GM18951 (cell line): Measurements from ENCODE around the gene RNFT2.
A peak's percentile ranks its signal among the peaks of the same experiment; 100 is the strongest.

Experiments
- POLR2A ChIP-seq: IDR thresholded peaks from 4 replicates; pipeline ENCODE4 v1.6.1; 2011; ENCODE audit warnings: mild to moderate bottlenecking; ENCODE audit not compliant: insufficient read length, insufficient read depth; ENCODE audit errors: extremely low read depth
- in situ Hi-C: fragments of 300-500 bp; cut with MboI; formaldehyde crosslinking; loops from one replicate; pipeline ENCODE4 v1.12.0; 2022; ENCODE audit warnings: low sequenced_read_pairs, mixed read lengths, inconsistent platforms; ENCODE audit not compliant: unreplicated experiment

RNFT2 gene, protein sequence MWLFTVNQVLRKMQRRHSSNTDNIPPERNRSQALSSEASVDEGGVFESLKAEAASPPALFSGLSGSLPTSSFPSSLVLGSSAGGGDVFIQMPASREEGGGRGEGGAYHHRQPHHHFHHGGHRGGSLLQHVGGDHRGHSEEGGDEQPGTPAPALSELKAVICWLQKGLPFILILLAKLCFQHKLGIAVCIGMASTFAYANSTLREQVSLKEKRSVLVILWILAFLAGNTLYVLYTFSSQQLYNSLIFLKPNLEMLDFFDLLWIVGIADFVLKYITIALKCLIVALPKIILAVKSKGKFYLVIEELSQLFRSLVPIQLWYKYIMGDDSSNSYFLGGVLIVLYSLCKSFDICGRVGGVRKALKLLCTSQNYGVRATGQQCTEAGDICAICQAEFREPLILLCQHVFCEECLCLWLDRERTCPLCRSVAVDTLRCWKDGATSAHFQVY

DNA sequence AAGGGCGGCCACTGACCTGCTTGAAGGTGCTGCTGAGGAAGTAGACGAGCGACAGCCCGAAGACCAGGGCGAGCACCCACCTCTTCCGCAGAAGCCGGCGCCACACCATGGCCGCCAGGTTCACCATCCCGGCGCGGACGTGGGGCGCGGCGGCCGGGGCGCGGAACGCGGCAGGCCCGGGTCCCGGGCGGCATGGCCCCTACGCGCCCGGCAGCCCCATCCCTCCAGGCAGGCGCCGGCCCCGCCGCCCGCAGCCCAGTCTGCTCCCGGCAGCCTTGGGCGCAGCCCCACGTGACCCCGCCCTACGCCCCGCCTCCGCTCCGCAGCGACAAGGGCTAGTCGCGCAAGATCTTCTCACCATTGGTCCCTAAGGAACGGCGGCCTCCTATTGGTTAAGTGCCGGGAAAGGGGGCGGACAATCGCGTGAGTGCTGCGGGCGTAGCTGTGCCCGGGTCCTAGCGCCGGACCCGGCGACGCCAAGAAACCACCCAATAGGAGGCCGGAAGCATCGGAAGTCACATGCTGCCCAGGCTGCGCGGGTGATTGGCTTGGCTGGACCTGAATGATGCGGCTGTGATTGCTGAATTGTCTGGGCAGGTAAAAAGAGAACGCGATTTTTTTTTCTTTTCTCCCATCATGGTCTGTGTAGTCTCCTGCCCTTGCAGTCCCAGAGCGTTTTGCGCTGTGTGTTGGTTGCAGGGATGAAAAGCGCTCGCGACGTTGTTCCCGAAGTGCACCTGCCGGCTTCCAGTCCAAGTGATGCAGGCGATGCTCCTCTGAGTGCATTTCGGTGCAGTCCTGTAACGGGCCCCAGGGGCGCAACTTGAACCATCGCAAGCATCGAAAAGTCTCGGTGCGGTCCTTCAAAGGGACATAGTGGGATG, at the start of gene RNFT2, which contains the start of gene SPRING1:
Gene RNFT2 (plus strand): TSS at position 542 of the 884 bp plus-strand sequence. CDS start 2,183 bp downstream, outside the sequence.
Gene SPRING1 (minus strand): TSS at position 296 of the 884 bp plus-strand sequence. CDS start 169 bp downstream, at position 127.
- in situ Hi-C loops = no loop called here
- TF ChIP-seq POLR2A = peak; percentile 96

DNA sequence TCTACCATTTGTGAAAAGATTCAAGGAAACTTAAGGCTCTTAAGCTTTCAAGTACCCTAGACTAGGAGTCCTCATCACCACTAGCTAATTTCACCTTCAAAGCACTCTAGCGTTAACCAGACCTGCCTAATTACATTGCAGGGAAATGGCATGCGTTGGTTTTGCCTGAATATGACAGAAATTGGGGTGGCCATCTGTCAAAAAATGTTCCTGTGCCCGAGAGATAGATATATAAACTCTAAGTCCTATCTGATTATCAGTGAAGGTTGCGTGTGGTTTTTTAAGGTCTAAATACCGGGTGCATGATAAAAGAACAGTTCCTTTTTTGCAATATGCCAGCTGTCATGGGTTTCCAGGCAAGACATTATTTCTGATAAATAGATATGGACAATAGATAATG, 48.6 kb upstream of the RNFT2 start:
- no peak for TF ChIP-seq POLR2A
- in situ Hi-C loops = no loop called here

DNA sequence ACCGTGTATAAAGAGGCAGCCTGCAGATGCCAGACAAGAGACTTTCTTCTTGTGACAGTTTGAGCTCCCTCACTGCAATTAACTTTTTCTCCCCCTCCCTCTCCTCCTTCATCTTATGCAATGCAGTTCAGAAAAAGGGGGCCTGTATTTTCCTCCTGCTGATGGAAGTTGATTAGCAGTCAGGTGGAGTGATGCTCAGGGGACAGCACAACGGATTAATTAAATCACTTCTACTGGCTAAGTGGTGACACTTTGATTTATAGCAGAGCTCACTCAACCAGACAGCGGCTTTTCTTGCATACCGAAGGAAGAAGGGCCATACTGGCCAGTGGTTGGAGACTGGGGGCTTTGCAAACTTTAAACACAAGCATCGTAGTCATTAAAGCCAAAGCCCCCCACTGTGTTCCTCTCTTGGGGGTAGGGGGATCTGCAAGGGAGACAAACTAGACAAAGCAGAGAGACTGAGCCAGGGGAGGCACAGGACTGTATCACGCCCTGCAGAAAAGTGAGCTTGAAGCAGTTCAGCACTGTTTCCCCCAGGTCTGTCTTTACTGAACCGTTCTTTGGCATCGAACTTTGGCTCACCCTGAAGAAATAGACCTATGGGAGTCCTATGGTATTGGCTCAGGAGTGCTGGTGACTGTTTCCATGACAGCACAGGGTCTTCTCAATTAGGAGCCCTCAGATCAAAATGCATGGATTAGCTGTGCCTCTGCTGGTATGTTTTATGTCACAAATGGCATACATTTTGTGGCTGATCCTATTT, 48.0 kb upstream of the RNFT2 start:
- in situ Hi-C loops = no loop called here
- TF ChIP-seq POLR2A = no peak

DNA sequence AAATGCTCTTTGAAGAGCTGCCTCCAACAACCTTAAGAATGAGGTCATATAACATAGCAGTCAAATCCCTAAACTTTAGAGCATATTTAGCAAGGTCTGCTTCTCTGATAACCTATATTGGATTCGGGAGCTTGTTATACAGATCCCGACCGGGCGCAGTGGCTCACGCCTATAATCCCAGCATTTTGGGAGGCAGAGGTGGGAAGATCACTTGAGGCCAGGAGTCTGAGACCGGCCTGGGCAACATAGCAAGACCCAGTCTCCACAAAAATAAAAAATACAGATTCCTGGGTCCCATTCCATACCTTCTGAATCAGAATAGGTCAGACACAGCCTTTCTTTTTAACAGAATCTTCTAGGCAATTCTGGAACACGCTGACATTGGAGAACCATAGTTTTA, 46.9 kb upstream of the RNFT2 start:
- no peak for TF ChIP-seq POLR2A
- in situ Hi-C loops = no loop called here

DNA sequence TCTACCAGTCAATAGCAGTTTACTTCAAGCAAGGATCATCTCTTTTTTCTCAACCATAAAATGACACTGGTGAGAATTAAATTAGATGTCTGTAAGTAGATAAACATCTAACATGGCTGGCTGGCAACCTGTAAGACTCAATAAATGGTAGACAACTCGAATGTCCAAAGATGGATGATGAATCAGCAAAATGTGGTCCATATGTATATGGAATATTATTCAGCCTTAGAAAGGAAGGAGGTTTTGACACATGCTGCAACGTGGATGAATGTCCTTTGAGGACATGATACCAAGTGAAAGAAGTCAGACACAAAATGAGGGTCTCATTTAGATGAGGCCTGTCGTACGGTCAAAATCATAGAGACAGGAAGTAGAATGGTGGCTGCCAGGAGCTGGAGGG, 46.5 kb upstream of the RNFT2 start:
- no peak for TF ChIP-seq POLR2A
- in situ Hi-C loops = no loop called here

DNA sequence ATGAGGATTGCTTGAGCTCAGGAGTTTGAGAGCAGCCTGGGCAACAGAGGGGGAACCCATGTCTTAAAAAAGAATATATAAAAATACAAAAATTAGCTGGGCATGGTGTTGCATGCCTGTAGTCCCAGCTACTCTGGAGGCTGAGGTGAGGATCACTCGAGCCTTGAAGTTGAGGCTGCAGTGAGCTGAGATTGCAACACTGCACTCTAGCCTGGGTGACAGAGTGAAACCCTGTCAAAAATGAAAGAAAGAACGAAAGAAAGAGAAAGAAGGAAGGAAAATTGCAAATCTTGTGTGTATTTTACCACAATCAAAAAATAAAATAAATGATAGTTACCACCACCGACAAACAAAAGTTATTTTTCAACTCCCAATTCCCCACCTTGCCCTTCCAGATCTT, 45.5 kb upstream of the RNFT2 start:
- in situ Hi-C loops = no loop called here
- no peak for TF ChIP-seq POLR2A

DNA sequence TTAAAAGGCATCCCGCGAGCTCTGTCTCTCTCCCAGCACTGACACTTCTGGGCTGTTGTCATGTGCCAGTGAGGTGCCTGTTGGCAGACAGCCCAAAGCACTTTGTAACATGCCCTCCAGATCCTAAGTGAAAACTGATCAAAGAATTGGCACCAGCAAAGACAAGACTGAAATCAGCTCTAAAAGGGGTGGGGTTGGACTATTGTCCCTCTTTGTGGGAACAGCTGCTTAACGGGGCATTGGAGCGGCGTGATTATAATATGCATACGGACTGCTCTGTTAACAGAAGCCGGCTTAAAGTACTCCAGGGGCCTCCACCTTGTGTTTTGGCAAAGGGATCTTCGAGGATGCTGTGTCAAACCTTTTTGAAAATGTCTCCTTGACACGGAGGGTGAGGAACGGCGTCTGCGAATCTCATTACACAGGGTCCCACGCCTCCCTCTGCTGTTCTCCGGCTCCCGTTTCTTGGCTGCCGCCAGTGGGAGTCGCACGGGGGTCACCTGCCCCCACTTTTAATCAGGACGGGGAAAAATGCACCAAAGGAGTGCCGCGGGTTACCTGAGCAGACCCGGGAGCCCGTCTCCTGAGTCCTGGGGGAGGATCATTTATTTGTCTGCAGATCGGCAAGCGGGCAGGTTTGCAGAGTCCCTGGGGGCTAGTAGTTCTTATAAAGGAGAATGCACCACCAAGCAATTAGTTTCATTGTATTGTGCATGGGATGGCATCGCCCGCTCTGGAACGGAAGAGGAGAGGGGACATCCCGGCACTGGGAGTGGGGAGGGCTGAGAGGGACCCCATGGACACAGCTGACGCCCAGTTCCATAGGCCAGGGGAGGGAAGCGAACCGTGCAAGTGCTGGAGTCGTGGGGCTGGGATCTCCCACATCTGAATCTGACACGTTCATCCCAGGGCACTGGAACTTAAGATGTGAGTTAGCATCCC, 44.6 kb upstream of the RNFT2 start:
- in situ Hi-C loops = no loop called here
- TF ChIP-seq POLR2A = no peak

DNA sequence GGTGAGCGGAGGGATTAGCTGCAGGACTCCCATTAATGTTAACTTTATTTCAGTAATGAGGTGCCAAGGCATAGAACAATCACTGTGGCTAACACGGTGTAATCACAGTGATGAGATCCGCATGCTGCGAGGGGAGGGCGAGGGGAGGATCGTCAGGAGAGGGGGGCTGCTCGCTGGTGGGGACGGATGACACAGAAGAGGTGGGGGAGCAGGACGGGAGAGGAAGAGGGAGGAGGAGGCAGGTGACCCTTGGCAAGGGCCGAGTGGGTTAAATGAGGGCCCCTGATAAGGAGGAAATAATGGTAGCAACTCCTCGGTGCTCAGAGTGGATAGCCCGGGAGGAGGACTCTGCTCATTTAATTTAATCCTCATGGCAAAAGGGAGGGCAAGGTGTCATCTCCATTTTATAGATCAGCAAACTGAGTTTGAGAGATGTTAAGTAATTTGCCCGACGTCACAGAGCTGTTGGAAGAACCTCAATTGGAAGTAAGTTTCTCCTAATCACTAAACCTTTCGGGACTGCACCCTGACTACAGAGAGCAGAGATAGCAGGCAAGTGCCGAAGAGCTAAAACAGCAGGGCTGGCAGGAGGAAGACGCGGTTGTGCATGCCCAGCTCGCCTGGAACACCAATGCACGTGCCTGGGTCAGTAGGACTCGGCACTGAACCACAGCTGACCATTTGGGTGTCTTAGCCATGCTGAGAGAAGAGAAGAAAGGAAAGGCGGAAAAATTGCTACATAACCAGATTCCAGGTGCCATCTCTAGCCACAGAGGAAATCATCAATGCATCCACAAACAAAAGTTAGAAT, 43.3 kb upstream of the RNFT2 start:
- TF ChIP-seq POLR2A = no peak

DNA sequence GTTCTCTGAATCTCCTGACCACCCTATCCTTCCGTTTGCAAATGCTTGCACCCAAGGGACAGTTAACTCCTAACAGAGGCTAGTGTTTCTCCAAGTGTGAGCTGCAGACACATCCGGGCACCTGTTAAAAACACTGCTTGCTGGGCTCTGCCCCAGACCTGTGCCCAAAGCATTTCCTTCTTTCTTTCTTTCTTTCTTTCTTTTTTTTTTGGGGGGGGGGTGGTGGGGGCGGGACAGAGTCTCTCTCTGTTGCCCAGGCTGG, 42.7 kb upstream of the RNFT2 start:
- in situ Hi-C loops = no loop called here
- no peak for TF ChIP-seq POLR2A

More for the DNA sequence above, 43.3 kb upstream of the RNFT2 start:
- in situ Hi-C loops = no loop called here

DNA sequence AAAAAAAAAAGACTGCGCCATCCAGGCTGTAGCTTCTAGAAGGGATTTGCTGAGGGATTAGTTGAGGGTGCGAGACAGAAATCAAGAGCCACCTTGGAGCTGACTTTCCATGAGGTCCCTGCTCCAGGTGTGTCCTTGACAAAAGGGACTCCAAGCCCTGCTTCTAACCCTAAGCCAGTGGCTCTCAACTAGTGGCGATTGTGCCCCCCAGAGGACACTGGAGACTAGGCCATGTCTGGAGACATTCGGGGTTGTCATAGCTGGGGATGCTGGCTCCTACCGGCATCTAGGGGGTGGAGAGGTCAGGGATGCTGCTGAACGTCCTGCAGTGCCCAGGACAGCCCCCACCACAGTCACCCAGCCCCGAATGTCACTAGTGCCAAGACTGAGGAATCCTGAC, 40.8 kb upstream of the RNFT2 start:
- no peak for TF ChIP-seq POLR2A
- in situ Hi-C loops = no loop called here

DNA sequence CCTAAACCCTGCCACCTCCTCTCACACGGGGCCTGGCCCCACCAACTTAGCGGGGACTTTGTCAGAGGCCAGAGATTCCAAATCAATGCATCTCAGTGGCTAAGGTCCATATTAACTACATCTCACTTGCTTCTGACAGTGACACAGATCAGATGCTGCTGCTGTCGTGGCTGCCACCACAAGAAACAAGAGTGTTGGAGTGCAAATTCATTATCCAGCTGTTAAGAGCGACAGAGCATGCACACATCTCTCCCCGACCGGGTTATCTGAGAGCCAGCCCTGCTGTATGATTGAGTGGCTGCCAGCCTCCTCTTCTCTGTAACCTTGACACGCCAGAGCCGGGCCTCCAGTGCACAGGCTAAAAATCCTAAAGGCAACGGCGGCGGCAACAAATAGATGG, 40.4 kb upstream of the RNFT2 start:
- TF ChIP-seq POLR2A = no peak
- in situ Hi-C loops = no loop called here
